HepG2 (cell line): ENCODE measurements around the gene OMA1. TPM values are rescaled to one million over a fixed set of nuclear protein-coding genes. Genes with fewer than 3 reads are reported as not detected.

Experiments used
- ATAC-seq: fragments of 200-7000 bp; cut with Tn5 transposase; 3 replicates; pipeline ENCODE4 v1.9.1; 2020; ENCODE audit warnings: mild to moderate bottlenecking, moderate library complexity
- BruUV-seq: library from RNA; stranded (reverse); fragments of 400-500 nt; replicated peaks from 2 replicates; lab custom pipeline; 2021; lab: Mats Ljungman, UMichigan
- CTCF ChIA-PET: fragments of 300-600 bp; formaldehyde crosslinking; extraction: SDS; loops from one replicate; lab custom pipeline; 2021; ENCODE audit warnings: low total read pairs, inconsistent platforms, low intra/inter-chr PET ratio; lab: Yijun Ruan, JAX
- POLR2A ChIA-PET: fragments of 350-600 bp; sonication (Branson Sonifier 250); formaldehyde crosslinking; loops from one replicate; lab custom pipeline; 2020; ENCODE audit warnings: antibody characterized with exemption, inconsistent platforms; lab: Yijun Ruan, JAX
- DNase-seq: peaks from one replicate; pipeline ENCODE4 v3.0.0-alpha.2; 2015; ENCODE audit warnings: low spot score
- FAIRE-seq: peaks from 3 replicates; lab custom pipeline; 2011; peaks lifted over from hg19 to GRCh38; lab: Jason Lieb, UNC
- H2AFZ ChIP-seq: one replicate; pipeline ENCODE4 v1.6.1; 2011; ENCODE audit warnings: low read length, inconsistent platforms
- H3K27ac ChIP-seq: fragments of 300-600 bp; 3 replicates; pipeline ENCODE4 v1.8.0; 2011; ENCODE audit warnings: mixed run types, mild to moderate bottlenecking, mixed read lengths, low read length, inconsistent platforms; ENCODE audit not compliant: insufficient read depth; ENCODE audit errors: extremely low read length
- H3K27me3 ChIP-seq, 2 experiments: fragments of 200-600 bp in 1 of 2; 2 replicates in 1 of 2; 3 replicates in 1 of 2; pipeline versions ENCODE4 v1.6.0 to v1.8.0; 2011; ENCODE audit warnings: low read length in 2 of 2, mild to moderate bottlenecking in 2 of 2, moderate library complexity in 2 of 2, inconsistent platforms in 1 of 2; ENCODE audit not compliant: insufficient read depth in 2 of 2, control insufficient read depth in 1 of 2
- H3K36me3 ChIP-seq, 2 experiments: fragments of 200-600 bp in 1 of 2; replicated peaks in 1 of 2; 2 replicates in 1 of 2; 3 replicates in 1 of 2; pipeline versions ENCODE4 v1.5.1 to v1.8.0; 2011; ENCODE audit warnings: low read length in 2 of 2, inconsistent platforms in 1 of 2; ENCODE audit not compliant: insufficient read depth in 2 of 2, control insufficient read depth in 1 of 2
- H3K4me1 ChIP-seq: 2 replicates; pipeline ENCODE4 v1.5.1; 2012; ENCODE audit warnings: low read length, inconsistent platforms; ENCODE audit not compliant: insufficient read depth
- H3K4me2 ChIP-seq: 2 replicates; pipeline ENCODE4 v1.6.0; 2011; ENCODE audit warnings: low read depth, low read length, inconsistent platforms
- H3K4me3 ChIP-seq, 3 experiments: fragments of 200-600 bp in 1 of 3; sonication (generic), shearing (Covaris generic) in 1 of 3; replicated peaks in 1 of 3; 2 replicates each; pipeline ENCODE4 v1.5.1; 2011 to 2016; ENCODE audit warnings: low read length in 3 of 3, inconsistent platforms in 2 of 3, low read depth in 2 of 3, mild to moderate bottlenecking in 2 of 3, control low read depth in 1 of 3, mixed read lengths in 1 of 3; ENCODE audit not compliant: insufficient read depth in 1 of 3
- H3K79me2 ChIP-seq: one replicate; pipeline ENCODE4 v1.6.1; 2011; ENCODE audit warnings: low read length, inconsistent platforms; ENCODE audit not compliant: insufficient read depth
- H3K9ac ChIP-seq: 2 replicates; pipeline ENCODE4 v1.6.0; 2011; ENCODE audit warnings: mild to moderate bottlenecking, low read depth, low read length, inconsistent platforms; ENCODE audit not compliant: insufficient read depth
- H3K9me3 ChIP-seq: 2 replicates; pipeline ENCODE4 v1.5.1; 2012; ENCODE audit warnings: mild to moderate bottlenecking, low read length
- H4K20me1 ChIP-seq: 2 replicates; pipeline ENCODE4 v1.6.0; 2011; ENCODE audit warnings: inconsistent platforms, mild to moderate bottlenecking, low read length, moderate library complexity; ENCODE audit not compliant: insufficient read depth
- CERS6 ChIP-seq: sonication (generic); formaldehyde crosslinking; IDR thresholded peaks from 2 replicates; pipeline ENCODE4 v1.5.0; 2020; ENCODE audit warnings: missing genetic modification reagents
- E2F2 ChIP-seq: sonication (generic); formaldehyde crosslinking; IDR thresholded peaks from 2 replicates; pipeline ENCODE4 v1.4.0; 2020; ENCODE audit warnings: missing genetic modification reagents, borderline replicate concordance
- FOXK1 ChIP-seq: sonication (generic); formaldehyde crosslinking; IDR thresholded peaks from 2 replicates; pipeline ENCODE4 v1.4.0; 2020; ENCODE audit warnings: low read depth, missing genetic modification reagents, borderline replicate concordance
- KAT7 ChIP-seq: IDR thresholded peaks from 2 replicates; pipeline ENCODE4 v1.6.1; 2018; ENCODE audit warnings: borderline replicate concordance, missing compliant biosample characterization
- PAF1 ChIP-seq: IDR thresholded peaks from 2 replicates; pipeline ENCODE4 v1.6.1; 2016; ENCODE audit warnings: missing genetic modification reagents, missing compliant biosample characterization
- SMAD3 ChIP-seq: sonication (generic); formaldehyde crosslinking; IDR thresholded peaks from 2 replicates; pipeline ENCODE4 v1.4.0; 2020; ENCODE audit warnings: missing genetic modification reagents
- SP140L ChIP-seq: sonication (generic); formaldehyde crosslinking; IDR thresholded peaks from 2 replicates; pipeline ENCODE4 v1.4.0; 2020; ENCODE audit warnings: missing genetic modification reagents, borderline replicate concordance
- U2AF2 ChIP-seq: fragments of 200-400 bp; formaldehyde crosslinking; IDR thresholded peaks from 2 replicates; pipeline ENCODE4 v1.6.1; 2017; ENCODE audit warnings: low read depth, mild to moderate bottlenecking, low read length
- ZBTB7B ChIP-seq: sonication (generic); formaldehyde crosslinking; IDR thresholded peaks from 2 replicates; pipeline ENCODE4 v1.4.0; 2020; ENCODE audit warnings: missing genetic modification reagents
- ZNF33B ChIP-seq: sonication (generic); formaldehyde crosslinking; IDR thresholded peaks from 2 replicates; pipeline ENCODE4 v1.5.1; 2020; ENCODE audit warnings: mild to moderate bottlenecking, missing genetic modification reagents
- ZNF567 ChIP-seq: sonication (generic); formaldehyde crosslinking; IDR thresholded peaks from 2 replicates; pipeline ENCODE4 v1.8.1; 2023; ENCODE audit warnings: mild to moderate bottlenecking, missing genetic modification reagents, borderline replicate concordance
- WGBS: methylation state at CpG from one replicate; pipeline ENCODE4 v1.1.6; 2017; ENCODE audit warnings: low lambda C conversion rate; 5-methylcytosine and 5-hydroxymethylcytosine counted together
- in situ Hi-C: cut with HindIII; loops from 2 replicates; pipeline ENCODE4 v1.10.0; 2017; ENCODE audit warnings: low pct_unique_long_range_greater_than_20kb; ENCODE audit not compliant: extremely low pct_ligation_motif_present
- intact Hi-C: fragments of 100-400 bp; cut with micrococcal nuclease; formaldehyde crosslinking; loops from one replicate; pipeline ENCODE4 v1.10.0; 2022; ENCODE audit not compliant: unreplicated experiment
- polyA plus RNA-seq, 8 experiments: library from polyadenylated mRNA; depleted of rRNA in 3 of 8; stranded (reverse) in 7 of 8; unstranded in 1 of 8; fragments of >200 nt; fragmentation: Illumina TruSeq in 4 of 8; extraction: Trizol in 4 of 8; gene quantifications; 2 replicates each; pipeline versions ENCODE4 v1.2.1 to v1.2.3, GENCODE V29; 2011 to 2016; ENCODE audit warnings: low read depth in 4 of 8, missing spikeins in 1 of 8, mixed read lengths in 1 of 8; ENCODE audit not compliant: insufficient read depth in 1 of 8
- total RNA-seq, 5 experiments: library from RNA; depleted of rRNA; stranded (reverse); fragments of >200 nt; fragmentation: Illumina TruSeq; extraction: Trizol; gene quantifications; 2 replicates each; pipeline ENCODE4 v1.2.3, GENCODE V29; 2016; ENCODE audit warnings: low read depth in 1 of 5
- TF ChIP-seq, protein P1 (sequence below): sonication (generic); formaldehyde crosslinking; IDR thresholded peaks from 2 replicates; pipeline ENCODE4 v1.5.0; 2020; ENCODE audit warnings: missing genetic modification reagents, mild to moderate bottlenecking, borderline replicate concordance

Gene OMA1
- total and polyA plus RNA-seq, 2 of the 13 experiments (the other 11 are each of a cell fraction or from before 2014, with no cell fraction given): 7.0 to 26.9 TPM

- Histone ChIP-seq H3K9ac (no peak overlapping the region), H3K27ac (no peak overlapping the region), H3K9me3 (no peaks in the 10 kb centered on the region), H3K4me1 (no peaks in the 10 kb centered on the region), H3K27me3 (no peaks in the 10 kb centered on the region), H4K20me1 (no peaks in the 10 kb centered on the region), H3K4me2 (no peak overlapping the region), H3K4me3 (no peak overlapping the region), H3K79me2 (no peaks in the 10 kb centered on the region), H2AFZ (no peak overlapping the region), H3K36me3 (no peaks in the 10 kb centered on the region)
- intact Hi-C loops: no loop called here
- ATAC-seq (no peak), DNase-seq (no peak), FAIRE-seq (no peak)
- CTCF ChIA-PET: no interaction called here
- in situ Hi-C loops: no loop called here
- TF ChIP-seq ZNF33B (CRISPR knock-in tag) (no peak), U2AF2 (no peak), KAT7 (CRISPR knock-in tag) (no peak), SP140L (CRISPR knock-in tag) (no peak), E2F2 (no peak), PAF1 (CRISPR knock-in tag) (no peak), ZBTB7B (CRISPR knock-in tag) (no peak), FOXK1 (no peak), SMAD3 (CRISPR knock-in tag) (no peak), CERS6 (CRISPR knock-in tag) (no peak), ZNF567 (CRISPR knock-in tag) (no peak)
- TF ChIP-seq, protein P1, sequence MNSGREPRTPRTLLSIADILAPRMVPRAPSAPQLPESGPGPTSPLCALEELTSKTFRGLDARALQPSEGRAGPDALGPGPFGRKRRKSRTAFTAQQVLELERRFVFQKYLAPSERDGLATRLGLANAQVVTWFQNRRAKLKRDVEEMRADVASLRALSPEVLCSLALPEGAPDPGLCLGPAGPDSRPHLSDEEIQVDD: no peak
- POLR2A ChIA-PET: no interaction called here
- BruUV-seq: no TSS peak
- 74% methylated on average over 1 of the region's 1 CpG for WGBS
Measured at GRCh38 chr1:58500043-58500442, 46.5 kb downstream of the OMA1 start.
